Measurements from ENCODE around the gene PYY. TPM values are rescaled to one million over a fixed set of nuclear protein-coding genes. Genes with fewer than 3 reads are reported as not detected.
"Not testable (repeated sequence)": the region's sequence is repeated elsewhere in the genome, so short reads cannot be mapped to it uniquely, and the experiment has no call there.

PYY gene
- total RNA-seq, 1 donor, result not detected

- no peaks in the 10 kb centered on the region for H3K9me3 ChIP-seq (ENCODE audit: low read depth, low read length)
- no peak overlapping the region for H3K4me3 ChIP-seq (ENCODE audit: low read length)
These were observed 16.6 kb upstream of the PYY start for GRCh38 chr17:43970366-43970765.

GRCh38 chr17:43967251-43967875, 13.6 kb upstream of the PYY start:
- no peaks in the 10 kb centered on the region for H3K27me3 ChIP-seq (ENCODE audit: insufficient read depth, low read length)
- H3K9me3 ChIP-seq (ENCODE audit: low read depth, low read length), result no peaks in the 10 kb centered on the region
- no peaks in the 10 kb centered on the region for H3K4me1 ChIP-seq (ENCODE audit: insufficient read depth, low read length)
- no peak overlapping the region for H3K4me3 ChIP-seq (ENCODE audit: low read length)

More at GRCh38 chr17:43970366-43970765, 16.6 kb upstream of the PYY start:
- Histone ChIP-seq H3K4me1 (ENCODE audit: insufficient read depth, low read length) (no peaks in the 10 kb centered on the region), H3K27me3 (ENCODE audit: insufficient read depth, low read length) (no peaks in the 10 kb centered on the region)

- Histone ChIP-seq H3K9me3 (ENCODE audit: low read depth, low read length) (no peaks in the 10 kb centered on the region), H3K27me3 (ENCODE audit: insufficient read depth, low read length) (no peaks in the 10 kb centered on the region), H3K4me3 (ENCODE audit: low read length) (no peak overlapping the region)
These were observed 12.5 kb upstream of the PYY start for GRCh38 chr17:43966276-43966675.

DNA sequence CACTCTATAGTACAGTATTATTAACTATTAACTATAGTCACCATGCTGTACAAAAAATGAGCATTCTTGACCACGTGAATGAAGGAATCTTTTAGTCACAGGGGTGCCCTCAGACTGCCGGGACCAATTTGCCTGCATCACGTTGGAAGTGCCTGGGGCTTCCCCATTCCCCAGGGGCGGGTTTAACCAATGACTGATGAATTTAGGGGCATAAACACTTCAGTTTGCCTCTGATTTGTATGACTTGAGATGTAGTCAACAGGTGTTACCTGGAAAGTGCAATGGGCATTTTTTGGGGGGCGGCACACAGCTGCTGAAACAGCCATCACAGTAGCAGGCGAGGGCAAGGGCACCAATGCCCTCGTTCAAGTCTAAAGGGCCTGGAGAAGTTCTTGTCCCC, 8.7 kb upstream of the PYY start:
- Histone ChIP-seq H3K4me3 (ENCODE audit: low read length) (no peak overlapping the region), H3K9me3 (ENCODE audit: low read depth, low read length) (no peaks in the 10 kb centered on the region), H3K27me3 (ENCODE audit: insufficient read depth, low read length) (no peaks in the 10 kb centered on the region)

More at GRCh38 chr17:43966276-43966675, 12.5 kb upstream of the PYY start:
- H3K4me1 ChIP-seq (ENCODE audit: insufficient read depth, low read length), result no peaks in the 10 kb centered on the region

DNA sequence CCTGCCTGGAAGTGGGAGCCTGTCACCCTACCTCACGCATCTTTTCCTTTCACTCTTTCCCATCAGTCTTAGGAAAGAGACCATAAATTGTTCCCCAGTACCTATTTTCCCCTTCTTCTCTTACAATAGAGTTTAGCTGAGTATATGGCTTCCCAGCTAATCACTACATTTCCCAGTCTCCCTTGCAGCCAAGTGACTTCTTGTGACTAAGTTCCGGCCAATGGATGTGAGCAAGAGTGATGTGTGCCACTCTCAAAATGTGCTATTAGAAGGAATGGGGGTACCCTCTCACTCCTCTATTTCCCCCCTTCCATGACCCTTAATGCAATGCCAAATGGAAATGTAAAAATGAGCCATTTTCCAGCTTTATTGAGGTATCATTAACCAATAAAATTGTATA, 8.2 kb upstream of the PYY start:
- no peaks in the 10 kb centered on the region for H3K9me3 ChIP-seq (ENCODE audit: low read depth, low read length)
- H3K4me1 ChIP-seq (ENCODE audit: insufficient read depth, low read length), result no peaks in the 10 kb centered on the region
- no peaks in the 10 kb centered on the region for H3K27me3 ChIP-seq (ENCODE audit: insufficient read depth, low read length)
- H3K4me3 ChIP-seq (ENCODE audit: low read length), result no peak overlapping the region

More for the DNA sequence above, 8.7 kb upstream of the PYY start:
- no peaks in the 10 kb centered on the region for H3K4me1 ChIP-seq (ENCODE audit: insufficient read depth, low read length)

DNA sequence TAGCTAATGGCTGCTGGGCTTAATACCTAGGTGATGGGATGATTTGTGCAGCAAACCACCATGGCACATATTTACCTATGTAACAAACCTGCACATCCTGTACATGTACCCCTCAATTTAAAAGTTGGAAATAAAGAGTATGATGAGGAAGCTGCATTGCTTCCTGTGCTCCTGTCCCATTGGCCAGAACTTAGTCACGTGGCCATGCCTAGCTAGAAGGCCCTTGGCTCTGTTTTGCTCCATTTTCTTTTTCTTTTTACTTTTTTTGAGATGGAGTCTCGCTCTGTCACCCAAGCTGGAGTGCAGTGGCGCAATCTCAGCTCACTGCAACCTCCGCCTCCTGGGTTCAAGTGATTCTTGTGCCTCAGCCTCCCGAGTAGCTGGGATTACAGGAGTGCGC, 7.6 kb upstream of the PYY start:
- H3K4me1 ChIP-seq (ENCODE audit: insufficient read depth, low read length); H3K9me3 ChIP-seq (ENCODE audit: low read depth, low read length); H3K27me3 ChIP-seq (ENCODE audit: insufficient read depth, low read length); H3K4me3 ChIP-seq (ENCODE audit: low read length): not testable (repeated sequence)

DNA sequence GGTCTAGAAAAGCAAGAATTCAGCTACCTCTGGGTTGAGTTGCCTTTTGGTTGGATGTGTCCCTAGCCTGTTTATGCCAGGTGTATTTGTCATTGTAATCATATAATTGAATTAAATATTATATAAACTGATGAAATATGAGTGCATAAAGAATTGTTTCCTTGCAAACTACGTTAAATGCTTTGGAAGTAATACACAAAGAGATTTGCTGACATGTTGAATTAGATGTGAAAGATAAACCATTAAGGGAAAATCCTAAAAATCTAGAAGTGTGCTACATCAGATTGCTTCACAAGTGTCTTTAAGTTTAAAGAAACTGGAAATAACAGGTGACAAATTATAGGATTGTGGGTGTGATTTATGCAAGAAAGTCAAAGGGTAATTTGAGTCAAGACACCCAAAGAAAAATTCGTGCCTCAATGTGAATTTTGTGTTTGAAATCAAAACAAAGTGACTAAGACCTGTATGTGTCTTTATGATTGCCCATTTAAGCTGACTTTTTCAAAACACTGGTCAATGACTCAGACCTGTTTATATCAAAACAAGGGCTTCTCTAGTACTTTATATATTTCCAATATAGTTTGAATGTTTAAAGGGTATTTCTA, 5.1 kb upstream of the PYY start:
- Histone ChIP-seq H3K9me3 (ENCODE audit: low read depth, low read length) (no peaks in the 10 kb centered on the region), H3K4me3 (ENCODE audit: low read length) (no peak overlapping the region), H3K4me1 (ENCODE audit: insufficient read depth, low read length) (no peaks in the 10 kb centered on the region), H3K27me3 (ENCODE audit: insufficient read depth, low read length) (peaks cover 6% of the 10 kb centered on the region)

- Histone ChIP-seq H3K4me3 (ENCODE audit: low read length) (no peak overlapping the region), H3K9me3 (ENCODE audit: low read depth, low read length) (no peaks in the 10 kb centered on the region), H3K4me1 (ENCODE audit: insufficient read depth, low read length) (peaks cover 5% of the 10 kb centered on the region), H3K27me3 (ENCODE audit: insufficient read depth, low read length) (peaks cover 25% of the 10 kb centered on the region)
These were observed 2.5 kb upstream of the PYY start for GRCh38 chr17:43956222-43956621.

DNA sequence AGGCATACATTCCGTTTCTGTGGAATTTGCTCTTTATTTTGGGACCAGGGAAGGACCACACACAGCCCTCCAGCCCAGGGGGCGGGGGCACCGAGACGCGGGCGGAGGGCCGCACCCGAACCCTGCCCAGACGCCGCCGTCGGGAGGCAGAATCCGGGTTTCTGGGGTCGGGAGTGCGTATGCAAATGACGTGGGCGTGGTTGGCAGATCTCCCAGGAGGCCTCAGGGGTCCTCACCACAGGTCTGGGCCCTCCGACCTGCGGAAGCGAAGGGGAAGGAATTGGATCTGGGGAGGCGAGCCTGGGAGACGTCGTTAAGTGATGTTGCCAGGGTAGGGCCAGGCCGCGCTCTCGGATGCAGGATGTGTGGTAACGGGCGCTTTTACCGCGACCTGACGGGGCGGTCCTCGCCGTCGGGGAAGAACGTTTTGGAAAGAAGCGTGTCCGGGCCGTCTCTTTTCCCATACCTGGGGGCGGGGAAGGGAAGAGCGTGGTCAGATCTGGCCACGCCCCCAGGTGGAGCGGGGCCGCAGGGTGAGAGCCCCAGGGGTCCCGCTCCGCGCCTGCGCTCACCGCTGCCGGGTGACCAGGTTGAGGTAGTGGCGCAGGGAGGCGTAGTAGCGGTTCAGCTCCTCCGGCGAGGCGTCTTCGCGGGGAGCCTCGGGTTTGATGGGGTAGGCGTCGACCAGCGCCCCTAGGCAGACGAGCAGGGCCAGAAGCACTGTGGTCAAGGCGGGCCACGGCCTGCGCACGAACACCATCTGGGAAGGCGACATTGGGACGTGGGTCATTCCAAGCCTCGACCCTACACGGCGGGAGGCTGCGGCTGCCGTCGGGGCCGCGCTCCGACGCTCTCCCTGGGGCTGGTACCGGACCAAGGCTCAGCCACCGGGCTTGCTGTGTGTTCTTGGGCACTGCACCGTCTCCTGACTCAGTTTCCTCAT, 745 bp downstream of the PYY start:
- H3K4me1 ChIP-seq (ENCODE audit: insufficient read depth, low read length), result peaks cover 5% of the 10 kb centered on the region
- no peak overlapping the region for H3K4me3 ChIP-seq (ENCODE audit: low read length)
- peaks cover 29% of the 10 kb centered on the region for H3K27me3 ChIP-seq (ENCODE audit: insufficient read depth, low read length)
- no peaks in the 10 kb centered on the region for H3K9me3 ChIP-seq (ENCODE audit: low read depth, low read length)

- peaks cover 29% of the 10 kb centered on the region for H3K27me3 ChIP-seq (ENCODE audit: insufficient read depth, low read length)
- peaks cover 5% of the 10 kb centered on the region for H3K4me1 ChIP-seq (ENCODE audit: insufficient read depth, low read length)
- H3K4me3 ChIP-seq (ENCODE audit: low read length), result no peak overlapping the region
- no peaks in the 10 kb centered on the region for H3K9me3 ChIP-seq (ENCODE audit: low read depth, low read length)
These were observed 1.4 kb downstream of the PYY start for GRCh38 chr17:43952351-43952723.

DNA sequence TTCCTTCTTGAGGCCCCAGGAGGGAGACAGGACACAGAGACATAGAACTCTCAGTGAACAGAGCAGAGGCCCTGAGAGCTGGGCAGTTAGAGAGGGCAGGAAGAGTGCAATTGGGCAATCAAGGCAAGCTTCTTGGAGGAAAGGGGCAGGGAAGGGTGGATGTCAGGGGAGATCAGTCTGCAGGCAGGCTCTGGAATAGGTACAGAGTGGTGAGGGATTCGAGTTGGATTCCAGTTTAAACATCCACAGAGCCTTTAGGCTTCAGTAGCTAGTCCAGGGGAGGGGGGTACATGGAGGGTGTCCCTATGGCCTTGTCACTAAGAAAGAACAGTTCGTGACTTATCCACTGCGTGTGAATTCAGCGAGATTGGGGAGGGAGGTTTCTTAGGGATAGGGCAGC, 2.0 kb downstream of the PYY start:
- H3K9me3 ChIP-seq (ENCODE audit: low read depth, low read length), result no peaks in the 10 kb centered on the region
- H3K27me3 ChIP-seq (ENCODE audit: insufficient read depth, low read length), result peaks cover 29% of the 10 kb centered on the region
- no peak overlapping the region for H3K4me3 ChIP-seq (ENCODE audit: low read length)
- peaks cover 5% of the 10 kb centered on the region for H3K4me1 ChIP-seq (ENCODE audit: insufficient read depth, low read length)

DNA sequence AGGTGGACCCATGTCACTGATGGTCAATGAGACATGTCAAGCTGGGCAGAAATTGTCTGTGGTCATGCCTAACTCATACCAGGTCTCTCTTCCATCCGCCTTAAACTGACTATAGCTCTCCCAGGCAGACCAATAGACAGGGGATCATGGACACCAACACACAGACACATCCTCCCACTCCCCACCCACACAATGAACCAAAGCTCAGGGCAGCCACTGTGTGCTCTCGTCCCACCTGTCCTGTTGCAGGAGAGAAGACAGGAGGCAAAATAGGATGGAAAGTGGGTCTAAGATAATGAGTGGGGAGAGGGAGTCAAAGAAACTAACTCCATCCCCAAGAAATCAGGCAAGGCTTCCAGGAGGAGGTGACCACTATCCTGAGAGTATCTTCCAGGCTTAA, 3.2 kb downstream of the PYY start:
- no peak overlapping the region for H3K4me3 ChIP-seq (ENCODE audit: low read length)
- peaks cover 5% of the 10 kb centered on the region for H3K4me1 ChIP-seq (ENCODE audit: insufficient read depth, low read length)
- peaks cover 29% of the 10 kb centered on the region for H3K27me3 ChIP-seq (ENCODE audit: insufficient read depth, low read length)
- no peaks in the 10 kb centered on the region for H3K9me3 ChIP-seq (ENCODE audit: low read depth, low read length)

- Histone ChIP-seq H3K9me3 (ENCODE audit: low read depth, low read length) (no peaks in the 10 kb centered on the region), H3K4me1 (ENCODE audit: insufficient read depth, low read length) (peaks cover 5% of the 10 kb centered on the region), H3K27me3 (ENCODE audit: insufficient read depth, low read length) (peaks cover 29% of the 10 kb centered on the region), H3K4me3 (ENCODE audit: low read length) (no peak overlapping the region)
These were observed 4.0 kb downstream of the PYY start for GRCh38 chr17:43949781-43950180.

DNA sequence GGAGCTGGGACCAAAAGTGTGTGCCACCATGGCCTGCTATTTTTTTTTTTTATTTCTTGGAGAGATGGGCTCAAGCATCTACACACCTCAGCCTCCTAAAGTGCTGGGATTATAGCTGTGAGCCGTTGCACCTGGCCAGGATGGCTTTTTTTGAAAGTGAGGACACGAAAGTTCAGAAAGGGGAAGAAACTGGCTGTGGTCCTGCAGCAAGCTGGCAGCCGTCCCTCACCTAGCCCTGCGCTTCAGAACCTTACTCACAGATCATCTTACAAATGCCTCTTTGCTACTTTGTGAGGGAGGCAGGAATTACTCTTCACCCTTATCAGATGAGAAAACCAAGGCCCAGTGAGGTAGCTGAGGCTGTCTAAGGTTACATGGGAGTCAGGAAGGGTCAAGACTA, 7.0 kb downstream of the PYY start:
- no peaks in the 10 kb centered on the region for H3K9me3 ChIP-seq (ENCODE audit: low read depth, low read length)
- no peak overlapping the region for H3K4me3 ChIP-seq (ENCODE audit: low read length)
- no peaks in the 10 kb centered on the region for H3K4me1 ChIP-seq (ENCODE audit: insufficient read depth, low read length)
- H3K27me3 ChIP-seq (ENCODE audit: insufficient read depth, low read length), result peaks cover 6% of the 10 kb centered on the region

DNA sequence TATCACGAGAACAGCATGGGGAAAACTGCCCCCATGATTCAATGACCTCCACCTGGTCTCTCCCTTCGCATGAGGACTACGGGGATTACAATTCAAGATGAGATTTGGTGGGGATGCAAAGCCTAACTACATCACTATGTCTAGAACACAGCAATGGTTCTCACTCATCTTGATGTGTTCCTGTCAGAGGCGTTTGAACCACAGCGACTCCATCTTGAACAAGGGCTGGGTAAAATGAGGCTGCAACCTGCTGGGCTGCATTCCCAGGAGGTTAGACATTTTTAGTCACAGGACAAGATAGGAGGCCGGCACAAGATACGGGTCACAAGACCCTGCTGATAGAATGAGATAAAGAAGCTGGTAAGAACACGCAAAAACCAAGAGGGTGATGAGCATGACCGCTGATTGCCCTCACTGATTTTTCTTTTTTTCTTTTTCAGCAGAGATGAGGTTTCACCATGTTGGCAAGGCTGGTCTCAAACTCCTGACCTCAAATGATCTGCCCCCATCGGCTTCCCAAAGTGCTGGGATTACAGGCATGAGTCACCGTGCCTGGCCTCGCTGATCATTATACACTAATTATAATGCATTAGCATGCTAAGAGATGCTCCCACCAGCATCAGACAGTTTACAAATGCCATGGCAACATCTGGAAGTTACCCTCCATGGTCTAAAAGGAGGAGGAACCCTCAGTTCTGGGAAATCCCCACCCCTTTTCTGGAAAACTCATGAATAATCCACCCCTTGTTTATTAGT, 8.5 kb downstream of the PYY start:
- Histone ChIP-seq H3K4me1 (ENCODE audit: insufficient read depth, low read length) (no peaks in the 10 kb centered on the region), H3K9me3 (ENCODE audit: low read depth, low read length) (no peaks in the 10 kb centered on the region), H3K27me3 (ENCODE audit: insufficient read depth, low read length) (no peaks in the 10 kb centered on the region), H3K4me3 (ENCODE audit: low read length) (no peak overlapping the region)
